Upper lobe of left lung (tissue), 4 donors: Measurements from ENCODE around the gene CENPF.

Source experiments
- CTCF ChIP-seq, 6 experiments: fragments of 450-650 bp in 4 of 6; fragments of 200-600 bp in 2 of 6; sonication (generic) in 2 of 6; IDR thresholded peaks; one replicate each; pipeline ENCODE4 v1.5.1; 2016 to 2019; ENCODE audit warnings: antibody characterized with exemption in 6 of 6
- POLR2A ChIP-seq, 4 donors: fragments of 450-650 bp; IDR thresholded peaks; one replicate each; pipeline ENCODE4 v1.5.1; 2016 to 2017; ENCODE audit warnings: antibody characterized with exemption in 4 of 4, mild to moderate bottlenecking in 2 of 4

- TF ChIP-seq POLR2A (IDR thresholded peaks at IDR 0.05) (no peak), CTCF (IDR thresholded peaks at IDR 0.05) (no peak)
Observed at GRCh38 chr1:214686497-214686896, 83.5 kb downstream of the CENPF start.
